Keratinocyte (primary cell): ENCODE data around the gene HOXB4. TPM values are rescaled to one million over a fixed set of nuclear protein-coding genes. Genes with fewer than 3 reads are reported as not detected.
A peak's percentile ranks its signal among the peaks of the same experiment; 100 is the strongest.

Experiments used
- DNase-seq: peaks from one replicate; pipeline ENCODE4 v3.0.0-alpha.2; 2011; ENCODE audit warnings: low read depth, missing footprints, low spot score
- FAIRE-seq: peaks from 2 replicates; lab custom pipeline; 2011; peaks lifted over from hg19 to GRCh38; lab: Jason Lieb, UNC
- H2AFZ ChIP-seq: 2 replicates; pipeline ENCODE4 v1.6.0; 2012; ENCODE audit warnings: low read length, control low read depth, inconsistent platforms; ENCODE audit not compliant: control insufficient read depth
- H3K27ac ChIP-seq: 2 replicates; pipeline ENCODE4 v1.5.1; 2011; ENCODE audit warnings: low read length; ENCODE audit not compliant: control insufficient read depth, insufficient read depth
- H3K27me3 ChIP-seq: 3 replicates; pipeline ENCODE4 v1.6.0; 2011; ENCODE audit warnings: low read length; ENCODE audit not compliant: control insufficient read depth, insufficient read depth; ENCODE audit errors: extremely low read depth
- H3K36me3 ChIP-seq, 2 experiments: 2 replicates in 1 of 2; 3 replicates in 1 of 2; pipeline ENCODE4 v1.5.1; 2011; ENCODE audit warnings: low read length in 2 of 2, mild to moderate bottlenecking in 1 of 2; ENCODE audit not compliant: control insufficient read depth in 2 of 2, insufficient read depth in 2 of 2; ENCODE audit errors: extremely low read depth in 1 of 2
- H3K4me1 ChIP-seq: 3 replicates; pipeline ENCODE4 v1.5.1; 2011; ENCODE audit warnings: low read length; ENCODE audit not compliant: control insufficient read depth, insufficient read depth; ENCODE audit errors: extremely low read depth
- H3K4me2 ChIP-seq: 3 replicates; pipeline ENCODE4 v1.6.0; 2011; ENCODE audit warnings: low read depth, low read length; ENCODE audit not compliant: control insufficient read depth, insufficient read depth; ENCODE audit errors: extremely low read depth
- H3K4me3 ChIP-seq, 3 experiments: fragments of 200-600 bp in 1 of 3; sonication (generic) in 1 of 3; 2 replicates in 2 of 3; 3 replicates in 1 of 3; pipeline ENCODE4 v1.5.1; 2011 to 2016; ENCODE audit warnings: low read length in 3 of 3, mild to moderate bottlenecking in 3 of 3, control low read depth in 2 of 3, inconsistent platforms in 1 of 3, low read depth in 1 of 3, mixed read lengths in 1 of 3, mixed run types in 1 of 3, moderate library complexity in 1 of 3; ENCODE audit not compliant: control insufficient read depth in 2 of 3, insufficient read depth in 2 of 3; ENCODE audit errors: extremely low read depth in 1 of 3
- H3K79me2 ChIP-seq: 2 replicates; pipeline ENCODE4 v1.6.0; 2012; ENCODE audit warnings: low read length; ENCODE audit not compliant: control insufficient read depth, insufficient read depth
- H3K9ac ChIP-seq: 3 replicates; pipeline ENCODE4 v1.6.0; 2011; ENCODE audit warnings: low read length; ENCODE audit not compliant: control insufficient read depth, insufficient read depth; ENCODE audit errors: extremely low read depth
- H3K9me1 ChIP-seq: 3 replicates; pipeline ENCODE4 v1.6.0; 2011; ENCODE audit warnings: low read length; ENCODE audit not compliant: control insufficient read depth, insufficient read depth; ENCODE audit errors: extremely low read depth
- H3K9me3 ChIP-seq: 2 replicates; pipeline ENCODE4 v1.5.1; 2012; ENCODE audit warnings: low read depth, low read length; ENCODE audit not compliant: control insufficient read depth
- H4K20me1 ChIP-seq: 3 replicates; pipeline ENCODE4 v1.6.0; 2011; ENCODE audit warnings: low read length; ENCODE audit not compliant: control insufficient read depth, insufficient read depth; ENCODE audit errors: extremely low read depth
- CTCF ChIP-seq, 3 experiments: IDR thresholded peaks in 1 of 3; conservative IDR thresholded peaks in 1 of 3; optimal IDR thresholded peaks in 1 of 3; 2 replicates in 2 of 3; 3 replicates in 1 of 3; pipeline versions ENCODE3 to v1.5.1; 2011; ENCODE audit warnings: low read length in 3 of 3, mild to moderate bottlenecking in 3 of 3, moderate library complexity in 2 of 3, control low read depth in 1 of 3, inconsistent platforms in 1 of 3; ENCODE audit not compliant: insufficient read depth in 2 of 3; ENCODE audit errors: extremely low read depth in 1 of 3
- EZH2 ChIP-seq: IDR thresholded peaks from one replicate; pipeline ENCODE4 v1.6.1; 2012; ENCODE audit warnings: inconsistent platforms, mild to moderate bottlenecking, low read length, moderate library complexity
- dilution Hi-C: fragments of 300-500 bp; cut with MboI; formaldehyde crosslinking; loops from one replicate; pipeline ENCODE4 v1.7.0; 2020; ENCODE audit warnings: low sequenced_read_pairs; ENCODE audit not compliant: extremely low pct_ligation_motif_present
- polyA plus RNA-seq, 5 experiments: library from polyadenylated mRNA; depleted of rRNA in 3 of 5; stranded (reverse) in 3 of 5; stranded (forward) in 1 of 5; unstranded in 1 of 5; fragments of >200 nt; gene quantifications; 1 replicate in 1 of 5; 2 replicates in 3 of 5; 3 replicates in 1 of 5; pipeline versions ENCODE4 v1.2.1 to v1.2.3, GENCODE V29; 2011 to 2012; ENCODE audit warnings: missing spikeins in 2 of 5, low read depth in 1 of 5, low replicate concordance in 1 of 5

HOXB4 gene
- polyA plus RNA-seq, 1 donor (not counting 4 experiments of a cell fraction or from before 2014, with no cell fraction given) = 0.59 TPM

GRCh38 chr17:48576479-48577309, 1.5 kb downstream of the HOXB4 start:
- FAIRE-seq (peak; percentile 5), DNase-seq (no peak)
- TF ChIP-seq EZH2 = peak; percentile 23
- TF ChIP-seq CTCF (optimal IDR thresholded peaks at IDR 0.05 in 1 of 3, IDR thresholded peaks at IDR 0.05 in 1 of 3, conservative IDR thresholded peaks at IDR 0.05 in 1 of 3; ENCODE audit: extremely low read depth in 1 of 3, insufficient read depth in 2 of 3, low read length in 3 of 3) = no peak
- Histone ChIP-seq H3K4me1 (peaks cover 25% of the 10 kb centered on the region), H2AFZ (no peak overlapping the region), H3K27me3 (peaks cover 87% of the 10 kb centered on the region), H3K9me3 (no peaks in the 10 kb centered on the region), H4K20me1 (no peaks in the 10 kb centered on the region), H3K9ac (peak overlapping the region; percentile 41), H3K27ac (no peak overlapping the region), H3K4me2 (peak overlapping the region; percentile 85), H3K79me2 (no peaks in the 10 kb centered on the region), H3K4me3 (peak overlapping the region; percentile 58 to 66 (median 60)), H3K9me1 (no peaks in the 10 kb centered on the region), H3K36me3 (peaks cover 0 to 2% of the 10 kb centered on the region in 2 experiments)
- dilution Hi-C loops = no loop called here

DNA sequence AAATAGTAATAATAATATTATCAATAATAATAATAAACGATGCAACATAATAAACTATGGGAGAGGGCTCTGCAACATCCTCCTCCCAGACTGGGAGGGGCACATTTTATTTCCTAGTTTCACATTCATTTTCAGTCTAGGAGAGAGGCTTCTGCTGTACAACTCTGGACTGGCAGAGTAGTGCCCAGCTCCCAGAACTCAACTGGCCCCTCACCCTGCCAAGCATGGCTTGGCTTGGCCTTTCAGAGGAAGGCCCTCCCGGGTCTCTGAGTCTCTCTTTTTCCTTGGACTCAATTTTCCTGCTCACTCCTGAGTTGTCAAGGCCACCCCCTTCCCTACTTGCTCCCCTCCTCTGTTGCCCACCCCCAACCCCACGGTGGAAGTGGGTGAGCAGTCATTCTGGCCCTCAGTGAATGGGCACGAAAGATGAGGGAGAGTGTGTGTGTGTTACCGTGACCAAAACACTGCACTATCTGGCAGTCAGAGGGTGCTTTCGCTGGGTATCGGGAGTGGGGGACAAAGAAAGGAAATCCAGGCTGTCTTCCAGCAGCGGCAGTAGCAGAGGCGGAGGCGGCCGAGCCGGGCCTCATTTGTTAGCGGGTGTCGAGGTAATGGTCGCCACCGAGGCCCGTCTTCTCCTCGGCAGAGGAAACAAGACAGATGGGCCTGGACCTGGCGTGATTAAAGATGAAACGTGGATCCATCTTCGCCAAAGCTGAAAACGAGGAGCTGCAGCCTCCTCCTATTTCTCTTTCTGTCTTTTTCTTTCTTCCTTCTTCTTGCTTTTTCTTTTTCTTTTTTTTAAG, 2.3 kb downstream of the HOXB4 start:
- peaks cover 87% of the 10 kb centered on the region for H3K27me3 ChIP-seq
- TF ChIP-seq EZH2 = peak; percentile 49
- no peak for TF ChIP-seq CTCF (optimal IDR thresholded peaks at IDR 0.05 in 1 of 3, IDR thresholded peaks at IDR 0.05 in 1 of 3, conservative IDR thresholded peaks at IDR 0.05 in 1 of 3; ENCODE audit: extremely low read depth in 1 of 3, insufficient read depth in 2 of 3, low read length in 3 of 3)
- H2AFZ ChIP-seq = no peak overlapping the region
- H3K4me1 ChIP-seq = peaks cover 25% of the 10 kb centered on the region
- no peaks in the 10 kb centered on the region for H3K9me3 ChIP-seq
- no peaks in the 10 kb centered on the region for H4K20me1 ChIP-seq
- FAIRE-seq (no peak), DNase-seq (no peak)
- H3K9ac ChIP-seq = no peak overlapping the region
- no peaks in the 10 kb centered on the region for H3K79me2 ChIP-seq
- H3K4me2 ChIP-seq = no peak overlapping the region
- H3K9me1 ChIP-seq = no peaks in the 10 kb centered on the region
- peaks cover 0 to 2% of the 10 kb centered on the region in 2 experiments for H3K36me3 ChIP-seq
- H3K27ac ChIP-seq = no peak overlapping the region
- dilution Hi-C loops = no loop called here
- H3K4me3 ChIP-seq = no peak overlapping the region
